OCI-LY1 (cell line): ENCODE measurements around the gene DYRK1A.
"Not testable (repeated sequence)": the region's sequence is repeated elsewhere in the genome, so short reads cannot be mapped to it uniquely, and the experiment has no call there.

Experiments used
- H2AFZ ChIP-seq: fragments of 200-600 bp; sonication (generic), shearing (Covaris generic); 2 replicates; pipeline ENCODE4 v1.6.0; 2014; ENCODE audit warnings: antibody characterized with exemption, mild to moderate bottlenecking, low read length
- H3F3A ChIP-seq: fragments of 200-600 bp; sonication (generic), shearing (Covaris generic); 2 replicates; pipeline ENCODE4 v1.6.0; 2014; ENCODE audit warnings: mild to moderate bottlenecking, antibody characterized with exemption, low read length, moderate library complexity; ENCODE audit not compliant: insufficient read depth
- H3K27ac ChIP-seq: fragments of 200-600 bp; sonication (generic); 2 replicates; pipeline ENCODE4 v1.5.1; 2014; ENCODE audit warnings: low read length, mixed run types, mild to moderate bottlenecking, low read depth; ENCODE audit not compliant: poor library complexity, severe bottlenecking
- H3K27me3 ChIP-seq: fragments of 200-600 bp; sonication (generic); 2 replicates; pipeline ENCODE4 v1.6.0; 2014; ENCODE audit warnings: antibody characterized with exemption, mild to moderate bottlenecking, low read length, moderate library complexity; ENCODE audit not compliant: insufficient read depth
- H3K36me3 ChIP-seq: fragments of 200-600 bp; sonication (generic); 2 replicates; pipeline ENCODE4 v1.6.1; 2014; ENCODE audit warnings: mild to moderate bottlenecking, antibody characterized with exemption, low read length, moderate library complexity, mixed read lengths; ENCODE audit not compliant: insufficient read depth
- H3K4me1 ChIP-seq: fragments of 200-600 bp; sonication (generic); 2 replicates; pipeline ENCODE4 v1.5.1; 2014; ENCODE audit warnings: mild to moderate bottlenecking, low read length, moderate library complexity; ENCODE audit not compliant: insufficient read depth, severe bottlenecking
- H3K4me2 ChIP-seq: fragments of 200-600 bp; sonication (generic), shearing (Covaris generic); 2 replicates; pipeline ENCODE4 v1.6.1; 2014; ENCODE audit warnings: low read length
- H3K4me3 ChIP-seq: fragments of 200-600 bp; sonication (generic); 2 replicates; pipeline ENCODE4 v1.5.1; 2014; ENCODE audit warnings: low read length, low read depth, mild to moderate bottlenecking, mixed read lengths; ENCODE audit not compliant: poor library complexity, severe bottlenecking
- H3K79me2 ChIP-seq: fragments of 200-600 bp; shearing (Covaris generic); 2 replicates; pipeline ENCODE4 v1.6.1; 2016; ENCODE audit warnings: mixed run types, low read length, mixed read lengths; ENCODE audit not compliant: insufficient read depth
- H3K9ac ChIP-seq: fragments of 200-600 bp; sonication (generic), shearing (Covaris generic); 2 replicates; pipeline ENCODE4 v1.6.1; 2014; ENCODE audit warnings: mild to moderate bottlenecking, low read length, mixed read lengths
- H3K9me2 ChIP-seq: fragments of 200-600 bp; sonication (generic), shearing (Covaris generic); 2 replicates; pipeline ENCODE4 v1.6.1; 2014; ENCODE audit warnings: low read depth, mild to moderate bottlenecking, low read length, mixed read lengths
- H3K9me3 ChIP-seq: fragments of 200-600 bp; shearing (Covaris generic); 2 replicates; pipeline ENCODE4 v1.6.1; 2014; ENCODE audit warnings: low read length, mixed read lengths
- H4K20me1 ChIP-seq: fragments of 200-600 bp; sonication (generic), shearing (Covaris generic); 2 replicates; pipeline ENCODE4 v1.6.0; 2016; ENCODE audit warnings: mild to moderate bottlenecking, low read length; ENCODE audit not compliant: insufficient read depth
- CTCF ChIP-seq: fragments of 200-600 bp; sonication (generic), shearing (Covaris generic); IDR thresholded peaks from 2 replicates; pipeline ENCODE4 v1.5.1; 2017; ENCODE audit warnings: mild to moderate bottlenecking, antibody characterized with exemption, low read length, moderate library complexity, mixed read lengths
- EZH2 ChIP-seq: fragments of 200-600 bp; sonication (generic), shearing (Covaris generic); IDR thresholded peaks from 2 replicates; pipeline ENCODE4 v1.8.0; 2017; ENCODE audit warnings: borderline replicate concordance, mixed run types, mild to moderate bottlenecking, antibody characterized with exemption, low read length, moderate library complexity, mixed read lengths

Gene DYRK1A

GRCh38 chr21:37324558-37324957, 42.0 kb upstream of the DYRK1A start:
- H3K79me2 ChIP-seq, result no peaks in the 10 kb centered on the region
- no peak overlapping the region for H3K4me3 ChIP-seq
- no peak overlapping the region for H3K27ac ChIP-seq
- H3K9ac ChIP-seq, result no peak overlapping the region
- no peak overlapping the region for H3K4me2 ChIP-seq
- no peaks in the 10 kb centered on the region for H3K36me3 ChIP-seq
- H3K9me3 ChIP-seq, result no peaks in the 10 kb centered on the region
- H3K4me1 ChIP-seq, result no peaks in the 10 kb centered on the region
- H4K20me1 ChIP-seq, result no peaks in the 10 kb centered on the region
- H2AFZ ChIP-seq, result no peak overlapping the region
- H3K9me2 ChIP-seq, result no peaks in the 10 kb centered on the region
- TF ChIP-seq EZH2 (no peak), CTCF (no peak)
- no peaks in the 10 kb centered on the region; the same call in 1 of the 2 replicates for H3K27me3 ChIP-seq
- no peaks in the 10 kb centered on the region for H3F3A ChIP-seq

GRCh38 chr21:37328147-37328546, 38.4 kb upstream of the DYRK1A start:
- H3K4me2 ChIP-seq, H3K9me3 ChIP-seq, H3K4me1 ChIP-seq, H2AFZ ChIP-seq, H3K27me3 ChIP-seq, H3K36me3 ChIP-seq, H3K79me2 ChIP-seq, H3K9ac ChIP-seq, H3K27ac ChIP-seq, H4K20me1 ChIP-seq, H3F3A ChIP-seq, H3K9me2 ChIP-seq, H3K4me3 ChIP-seq: not testable (repeated sequence)

GRCh38 chr21:37331411-37331810, 35.2 kb upstream of the DYRK1A start:
- Histone ChIP-seq H3K4me1 (no peaks in the 10 kb centered on the region), H3K4me3 (no peak overlapping the region), H4K20me1 (no peaks in the 10 kb centered on the region), H3K9ac (no peak overlapping the region), H3K9me3 (no peaks in the 10 kb centered on the region), H3K4me2 (no peak overlapping the region), H3K36me3 (no peaks in the 10 kb centered on the region), H3F3A (no peaks in the 10 kb centered on the region), H3K27me3 (no peaks in the 10 kb centered on the region), H3K27ac (no peak overlapping the region), H2AFZ (no peak overlapping the region), H3K79me2 (no peaks in the 10 kb centered on the region), H3K9me2 (no peaks in the 10 kb centered on the region)
- TF ChIP-seq CTCF (no peak), EZH2 (no peak)

- Histone ChIP-seq H3F3A (no peaks in the 10 kb centered on the region), H3K27ac (no peak overlapping the region), H3K4me3 (no peak overlapping the region), H2AFZ (no peak overlapping the region), H3K27me3 (no peaks in the 10 kb centered on the region), H3K4me1 (no peaks in the 10 kb centered on the region), H4K20me1 (no peaks in the 10 kb centered on the region), H3K79me2 (no peaks in the 10 kb centered on the region), H3K4me2 (no peak overlapping the region), H3K9ac (no peak overlapping the region), H3K9me3 (no peaks in the 10 kb centered on the region), H3K9me2 (no peaks in the 10 kb centered on the region), H3K36me3 (no peaks in the 10 kb centered on the region)
- TF ChIP-seq EZH2 (no peak), CTCF (no peak)
Measured at GRCh38 chr21:37335053-37335452, 31.5 kb upstream of the DYRK1A start.
